Measurements from ENCODE around the gene ADCY4.

- TF ChIP-seq CTCF (IDR thresholded peaks at IDR 0.05; ENCODE audit: insufficient read depth, low read length) (no peak), POLR2AphosphoS5 (IDR thresholded peaks at IDR 0.05; ENCODE audit: low read depth) (no peak), REST (IDR thresholded peaks at IDR 0.05; ENCODE audit: insufficient replicate concordance, low read depth) (no peak), GABPA (IDR thresholded peaks at IDR 0.05; ENCODE audit: low read depth) (no peak), SPI1 (IDR thresholded peaks at IDR 0.05; ENCODE audit: borderline replicate concordance, low read depth) (no peak)
These were observed 2.4 kb upstream of the ADCY4 start for GRCh38 chr14:24337144-24337823.

All from HL-60 (cell line).